Panc1 (cell line): Measurements from ENCODE around the gene ZNF462. TPM values are rescaled to one million over a fixed set of nuclear protein-coding genes. Genes with fewer than 3 reads are reported as not detected.

Source experiments
- ATAC-seq: fragments of 200-7000 bp; cut with Tn5 transposase; 2 replicates; pipeline ENCODE4 v1.9.1; 2020; ENCODE audit warnings: mild to moderate bottlenecking, moderate library complexity
- BruUV-seq: library from RNA; stranded (reverse); fragments of 400-500 nt; replicated peaks from 2 replicates; lab custom pipeline; 2021; lab: Mats Ljungman, UMichigan
- CTCF ChIA-PET: fragments of 300-600 bp; sonication (Branson Sonifier 250); formaldehyde crosslinking; loops from one replicate; lab custom pipeline; 2022; ENCODE audit warnings: antibody characterized with exemption; lab: Charles Lee
- POLR2A ChIA-PET: fragments of 300-600 bp; sonication (Branson Sonifier 250); formaldehyde crosslinking; loops from one replicate; lab custom pipeline; 2022; ENCODE audit warnings: antibody characterized with exemption; lab: Charles Lee
- DNase-seq: peaks from one replicate; pipeline ENCODE4 v3.0.0-alpha.2; 2010; ENCODE audit warnings: low read depth, low spot score
- H3K27ac ChIP-seq: 2 replicates; pipeline ENCODE4 v1.5.1; 2011; ENCODE audit warnings: mild to moderate bottlenecking, low read length, inconsistent platforms
- H3K27me3 ChIP-seq: fragments of 200-500 bp; sonication (Bioruptor generic); 2 replicates; pipeline ENCODE4 v1.6.0; 2014; ENCODE audit warnings: low read length, inconsistent platforms; ENCODE audit not compliant: control insufficient read depth, insufficient read depth
- H3K36me3 ChIP-seq: fragments of 200-500 bp; sonication (Bioruptor generic); 2 replicates; pipeline ENCODE4 v1.5.1; 2014; ENCODE audit warnings: inconsistent platforms, mild to moderate bottlenecking, low read length, moderate library complexity; ENCODE audit not compliant: control insufficient read depth, insufficient read depth
- H3K4me1 ChIP-seq: 2 replicates; pipeline ENCODE4 v1.5.1; 2011; ENCODE audit warnings: inconsistent platforms, mild to moderate bottlenecking, low read length, moderate library complexity; ENCODE audit not compliant: control insufficient read depth, insufficient read depth
- H3K4me3 ChIP-seq, 2 experiments: 2 replicates each; pipeline ENCODE4 v1.5.1; 2011 to 2012; ENCODE audit warnings: low read depth in 2 of 2, low read length in 2 of 2, mild to moderate bottlenecking in 2 of 2, inconsistent platforms in 1 of 2, moderate library complexity in 1 of 2
- H3K9me3 ChIP-seq: fragments of 200-500 bp; sonication (Bioruptor generic); 2 replicates; pipeline ENCODE4 v1.5.1; 2014; ENCODE audit warnings: low read depth, mild to moderate bottlenecking, inconsistent platforms, low read length, moderate library complexity; ENCODE audit not compliant: control insufficient read depth, insufficient read depth
- POLR2AphosphoS5 ChIP-seq: IDR thresholded peaks from 2 replicates; pipeline ENCODE4 v1.6.1; 2012; ENCODE audit warnings: mild to moderate bottlenecking, low read depth, low read length, moderate library complexity
- SIN3A ChIP-seq: IDR thresholded peaks from 2 replicates; pipeline ENCODE4 v1.6.1; 2012; ENCODE audit warnings: low read depth, mild to moderate bottlenecking, low read length, moderate library complexity, borderline replicate concordance; ENCODE audit not compliant: insufficient read depth
- TCF7L2 ChIP-seq: IDR thresholded peaks from 2 replicates; pipeline ENCODE4 v1.6.1; 2011; ENCODE audit warnings: mild to moderate bottlenecking, low read depth, low read length, inconsistent platforms
- in situ Hi-C: cut with HindIII; loops from 2 replicates; pipeline ENCODE4 v1.10.0; 2016; ENCODE audit warnings: low sequenced_read_pairs, low pct_unique_long_range_greater_than_20kb
- intact Hi-C: fragments of 100-400 bp; cut with micrococcal nuclease; formaldehyde crosslinking; loops from one replicate; pipeline ENCODE4 v1.10.0; 2022; ENCODE audit not compliant: unreplicated experiment
- total RNA-seq: library from RNA; stranded (reverse); gene quantifications from one replicate; pipeline ENCODE4 v1.2.1, GENCODE V29; 2021; ENCODE audit not compliant: unreplicated experiment
- TF ChIP-seq, protein P1 (sequence below): fragments of 450-650 bp; IDR thresholded peaks from 2 replicates; pipeline ENCODE4 v1.5.1; 2017; ENCODE audit warnings: mild to moderate bottlenecking
- TF ChIP-seq, protein P2 (sequence below), 2 experiments: IDR thresholded peaks; 2 replicates each; pipeline ENCODE4 v1.6.1; 2011 to 2012; ENCODE audit warnings: low read depth in 2 of 2, control low read depth in 1 of 2, low read length in 1 of 2, mild to moderate bottlenecking in 1 of 2, moderate library complexity in 1 of 2; ENCODE audit not compliant: insufficient read depth in 1 of 2

The ZNF462 gene
- total RNA-seq, 1 experiment from 2014 or later, result 34.8 TPM

DNA sequence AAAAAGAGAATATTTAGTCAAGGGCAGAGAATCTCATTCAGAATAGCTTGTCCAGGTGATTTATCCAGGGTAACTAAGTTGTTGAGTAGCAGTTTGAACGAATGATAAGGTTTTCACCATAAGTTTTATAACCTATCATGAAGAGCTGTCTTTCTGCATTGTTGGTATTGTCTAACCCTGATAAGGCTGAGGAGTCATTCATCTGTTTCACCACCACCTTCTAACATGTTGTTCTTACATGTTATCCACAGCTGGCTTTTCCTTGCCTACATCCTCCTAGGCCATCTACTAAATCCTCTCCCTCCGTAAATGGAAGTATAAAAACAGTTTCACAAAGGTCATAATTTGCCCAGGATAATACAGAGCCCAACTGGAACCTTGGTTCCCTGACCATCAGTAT is 24.1 kb downstream of the ZNF462 start:
- no peaks in the 10 kb centered on the region for H3K27me3 ChIP-seq
- CTCF ChIA-PET, result no interaction called here
- H3K27ac ChIP-seq, result 0 out of 2 replicates have a peak overlapping the region, but pooled peaks have one; percentile 17
- no peaks in the 10 kb centered on the region for H3K36me3 ChIP-seq
- intact Hi-C loops, result no loop called here
- H3K4me1 ChIP-seq, result peaks cover 45% of the 10 kb centered on the region
- POLR2A ChIA-PET, result no interaction called here
- TF ChIP-seq TCF7L2 (no peak), SIN3A (no peak), POLR2AphosphoS5 (no peak)
- TF ChIP-seq, protein P1, sequence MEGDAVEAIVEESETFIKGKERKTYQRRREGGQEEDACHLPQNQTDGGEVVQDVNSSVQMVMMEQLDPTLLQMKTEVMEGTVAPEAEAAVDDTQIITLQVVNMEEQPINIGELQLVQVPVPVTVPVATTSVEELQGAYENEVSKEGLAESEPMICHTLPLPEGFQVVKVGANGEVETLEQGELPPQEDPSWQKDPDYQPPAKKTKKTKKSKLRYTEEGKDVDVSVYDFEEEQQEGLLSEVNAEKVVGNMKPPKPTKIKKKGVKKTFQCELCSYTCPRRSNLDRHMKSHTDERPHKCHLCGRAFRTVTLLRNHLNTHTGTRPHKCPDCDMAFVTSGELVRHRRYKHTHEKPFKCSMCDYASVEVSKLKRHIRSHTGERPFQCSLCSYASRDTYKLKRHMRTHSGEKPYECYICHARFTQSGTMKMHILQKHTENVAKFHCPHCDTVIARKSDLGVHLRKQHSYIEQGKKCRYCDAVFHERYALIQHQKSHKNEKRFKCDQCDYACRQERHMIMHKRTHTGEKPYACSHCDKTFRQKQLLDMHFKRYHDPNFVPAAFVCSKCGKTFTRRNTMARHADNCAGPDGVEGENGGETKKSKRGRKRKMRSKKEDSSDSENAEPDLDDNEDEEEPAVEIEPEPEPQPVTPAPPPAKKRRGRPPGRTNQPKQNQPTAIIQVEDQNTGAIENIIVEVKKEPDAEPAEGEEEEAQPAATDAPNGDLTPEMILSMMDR, result no peak
- TF ChIP-seq, protein P2, sequence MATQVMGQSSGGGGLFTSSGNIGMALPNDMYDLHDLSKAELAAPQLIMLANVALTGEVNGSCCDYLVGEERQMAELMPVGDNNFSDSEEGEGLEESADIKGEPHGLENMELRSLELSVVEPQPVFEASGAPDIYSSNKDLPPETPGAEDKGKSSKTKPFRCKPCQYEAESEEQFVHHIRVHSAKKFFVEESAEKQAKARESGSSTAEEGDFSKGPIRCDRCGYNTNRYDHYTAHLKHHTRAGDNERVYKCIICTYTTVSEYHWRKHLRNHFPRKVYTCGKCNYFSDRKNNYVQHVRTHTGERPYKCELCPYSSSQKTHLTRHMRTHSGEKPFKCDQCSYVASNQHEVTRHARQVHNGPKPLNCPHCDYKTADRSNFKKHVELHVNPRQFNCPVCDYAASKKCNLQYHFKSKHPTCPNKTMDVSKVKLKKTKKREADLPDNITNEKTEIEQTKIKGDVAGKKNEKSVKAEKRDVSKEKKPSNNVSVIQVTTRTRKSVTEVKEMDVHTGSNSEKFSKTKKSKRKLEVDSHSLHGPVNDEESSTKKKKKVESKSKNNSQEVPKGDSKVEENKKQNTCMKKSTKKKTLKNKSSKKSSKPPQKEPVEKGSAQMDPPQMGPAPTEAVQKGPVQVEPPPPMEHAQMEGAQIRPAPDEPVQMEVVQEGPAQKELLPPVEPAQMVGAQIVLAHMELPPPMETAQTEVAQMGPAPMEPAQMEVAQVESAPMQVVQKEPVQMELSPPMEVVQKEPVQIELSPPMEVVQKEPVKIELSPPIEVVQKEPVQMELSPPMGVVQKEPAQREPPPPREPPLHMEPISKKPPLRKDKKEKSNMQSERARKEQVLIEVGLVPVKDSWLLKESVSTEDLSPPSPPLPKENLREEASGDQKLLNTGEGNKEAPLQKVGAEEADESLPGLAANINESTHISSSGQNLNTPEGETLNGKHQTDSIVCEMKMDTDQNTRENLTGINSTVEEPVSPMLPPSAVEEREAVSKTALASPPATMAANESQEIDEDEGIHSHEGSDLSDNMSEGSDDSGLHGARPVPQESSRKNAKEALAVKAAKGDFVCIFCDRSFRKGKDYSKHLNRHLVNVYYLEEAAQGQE (IDR thresholded peaks at IDR 0.05; ENCODE audit: insufficient read depth in 1 of 2, low read depth in 2 of 2, low read length in 1 of 2), result no peak
- in situ Hi-C loops, result no loop called here
- no peaks in the 10 kb centered on the region for H3K9me3 ChIP-seq
- ATAC-seq (no peak), DNase-seq (no peak)
- H3K4me3 ChIP-seq, result no peak overlapping the region
- no TSS peak for BruUV-seq

DNA sequence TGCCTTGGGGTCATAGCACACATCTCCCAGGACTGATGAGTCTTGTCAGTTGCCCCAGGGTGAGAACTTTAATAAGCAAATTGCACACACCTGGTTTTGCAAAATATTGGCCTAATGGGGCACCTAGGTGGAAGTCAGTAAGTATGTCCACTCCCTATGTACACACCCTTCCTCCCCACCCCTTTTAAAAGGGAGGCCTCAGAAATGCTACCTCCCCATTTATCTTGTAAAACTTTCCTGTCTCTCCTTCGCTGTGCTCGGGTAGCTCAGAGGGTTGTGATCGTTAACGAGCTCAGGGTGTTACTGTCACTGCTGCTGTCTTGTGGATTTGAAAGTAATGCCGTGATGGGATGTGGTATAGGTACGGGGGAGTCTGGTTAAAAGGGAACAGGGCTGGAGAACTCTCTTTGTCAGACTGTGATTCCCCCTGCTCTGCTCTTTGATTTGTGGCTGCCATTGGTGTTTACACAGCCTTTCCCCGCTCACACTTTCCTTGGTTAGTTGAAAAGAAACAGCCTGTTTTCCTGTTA is 26.2 kb downstream of the ZNF462 start:
- no peak for DNase-seq
- POLR2A ChIA-PET, result no interaction called here
- H3K4me1 ChIP-seq, result peaks cover 58% of the 10 kb centered on the region

More for the DNA sequence above, 26.2 kb downstream of the ZNF462 start:
- in situ Hi-C loops, result no loop called here
- H3K36me3 ChIP-seq, result no peaks in the 10 kb centered on the region
- ATAC-seq, result peak; percentile 55
- TF ChIP-seq, protein P1, result no peak
- TF ChIP-seq TCF7L2, result no peak
- TF ChIP-seq POLR2AphosphoS5, result no peak
- TF ChIP-seq SIN3A, result no peak
- TF ChIP-seq, protein P2 (IDR thresholded peaks at IDR 0.05; ENCODE audit: insufficient read depth in 1 of 2, low read depth in 2 of 2, low read length in 1 of 2), result no peak
- intact Hi-C loops, result no loop called here
- BruUV-seq, result no TSS peak
- CTCF ChIA-PET, result no interaction called here
- H3K4me3 ChIP-seq, result peak overlapping the region; percentile 13 to 43; a peak in 3 of 4 replicates
- no peaks in the 10 kb centered on the region for H3K9me3 ChIP-seq
- H3K27me3 ChIP-seq, result no peaks in the 10 kb centered on the region
- peak overlapping the region; percentile 91 for H3K27ac ChIP-seq
